HepG2 (cell line): ENCODE measurements around the gene TMEM45A. TPM values are rescaled to one million over a fixed set of nuclear protein-coding genes. Genes with fewer than 3 reads are reported as not detected.

Source experiments
- ARNTL ChIP-seq: sonication (generic); formaldehyde crosslinking; IDR thresholded peaks from 2 replicates; pipeline ENCODE4 v1.4.0; 2020; ENCODE audit warnings: mild to moderate bottlenecking, missing genetic modification reagents
- HDAC6 ChIP-seq: fragments of 200-600 bp; sonication (generic); IDR thresholded peaks from 2 replicates; pipeline ENCODE4 v1.7.0; 2017; ENCODE audit warnings: mild to moderate bottlenecking, antibody characterized with exemption, low read length, low read depth
- LCORL ChIP-seq, 2 experiments: fragments of 450-650 bp in 1 of 2; sonication (generic) in 1 of 2; formaldehyde crosslinking in 1 of 2; IDR thresholded peaks; 2 replicates each; pipeline versions ENCODE4 v1.5.0 to v1.6.1; 2017 to 2020; ENCODE audit warnings: antibody characterized with exemption in 1 of 2, missing genetic modification reagents in 1 of 2
- NFIB ChIP-seq: sonication (generic); formaldehyde crosslinking; IDR thresholded peaks from 2 replicates; pipeline ENCODE4 v1.9.0; 2021; ENCODE audit warnings: missing genetic modification reagents, mild to moderate bottlenecking, borderline replicate concordance
- POLR2A ChIP-seq, 2 experiments: IDR thresholded peaks; 2 replicates each; pipeline ENCODE4 v1.6.1; 2011; ENCODE audit warnings: low read depth in 2 of 2, low read length in 2 of 2, mild to moderate bottlenecking in 1 of 2, moderate library complexity in 1 of 2; ENCODE audit not compliant: insufficient read depth in 1 of 2
- SAFB2 ChIP-seq: sonication (generic); formaldehyde crosslinking; IDR thresholded peaks from 2 replicates; pipeline ENCODE4 v1.5.1; 2020; ENCODE audit warnings: missing genetic modification reagents, low read depth, mild to moderate bottlenecking, borderline replicate concordance
- SSRP1 ChIP-seq: IDR thresholded peaks from 2 replicates; pipeline ENCODE4 v1.6.1; 2016; ENCODE audit warnings: control low read depth
- ZFP1 ChIP-seq: IDR thresholded peaks from 2 replicates; pipeline ENCODE4 v1.6.1; 2016
- ZNF264 ChIP-seq: sonication (generic); formaldehyde crosslinking; IDR thresholded peaks from 2 replicates; pipeline ENCODE4 v1.4.0; 2020; ENCODE audit warnings: missing genetic modification reagents
- ZNF543 ChIP-seq: sonication (generic); formaldehyde crosslinking; IDR thresholded peaks from 2 replicates; pipeline ENCODE4 v1.4.0; 2020; ENCODE audit warnings: mild to moderate bottlenecking, missing genetic modification reagents
- polyA plus RNA-seq, 8 experiments: library from polyadenylated mRNA; depleted of rRNA in 3 of 8; stranded (reverse) in 7 of 8; unstranded in 1 of 8; fragments of >200 nt; fragmentation: Illumina TruSeq in 4 of 8; extraction: Trizol in 4 of 8; gene quantifications; 2 replicates each; pipeline versions ENCODE4 v1.2.1 to v1.2.3, GENCODE V29; 2011 to 2016; ENCODE audit warnings: low read depth in 4 of 8, missing spikeins in 1 of 8, mixed read lengths in 1 of 8; ENCODE audit not compliant: insufficient read depth in 1 of 8
- total RNA-seq, 5 experiments: library from RNA; depleted of rRNA; stranded (reverse); fragments of >200 nt; fragmentation: Illumina TruSeq; extraction: Trizol; gene quantifications; 2 replicates each; pipeline ENCODE4 v1.2.3, GENCODE V29; 2016; ENCODE audit warnings: low read depth in 1 of 5
- TF ChIP-seq, protein P1 (sequence below), 2 experiments: sonication (generic) in 1 of 2; formaldehyde crosslinking in 1 of 2; IDR thresholded peaks; 2 replicates each; pipeline versions ENCODE4 v1.4.0 to v1.6.1; 2018 to 2020; ENCODE audit warnings: missing genetic modification reagents in 2 of 2, borderline replicate concordance in 1 of 2, low read depth in 1 of 2, mild to moderate bottlenecking in 1 of 2, missing biosample characterization in 1 of 2
- TF ChIP-seq, protein P2 (sequence below): sonication (generic); formaldehyde crosslinking; IDR thresholded peaks from 2 replicates; pipeline ENCODE4 v1.4.0; 2020; ENCODE audit warnings: missing genetic modification reagents
- TF ChIP-seq, protein P3 (sequence below): sonication (generic); formaldehyde crosslinking; IDR thresholded peaks from 2 replicates; pipeline ENCODE4 v1.9.0; 2021; ENCODE audit warnings: missing genetic modification reagents, mild to moderate bottlenecking, borderline replicate concordance
- TF ChIP-seq, protein P4 (sequence below): IDR thresholded peaks from 2 replicates; pipeline ENCODE4 v1.6.1; 2016; ENCODE audit warnings: low read depth, borderline replicate concordance
- TF ChIP-seq, protein P5 (sequence below): IDR thresholded peaks from 2 replicates; pipeline ENCODE4 v1.6.1; 2012; ENCODE audit warnings: inconsistent platforms
- TF ChIP-seq, protein P6 (sequence below): sonication (generic); formaldehyde crosslinking; IDR thresholded peaks from 2 replicates; pipeline ENCODE4 v1.8.0; 2022; ENCODE audit warnings: low read depth, missing genetic modification reagents
- TF ChIP-seq, protein P7 (sequence below): sonication (generic); formaldehyde crosslinking; IDR thresholded peaks from 2 replicates; pipeline ENCODE4 v1.4.0; 2020; ENCODE audit warnings: missing genetic modification reagents

TMEM45A gene
- total and polyA plus RNA-seq, 2 of the 13 experiments (the other 11 are each of a cell fraction or from before 2014, with no cell fraction given): 14.8 to 38.5 TPM

DNA sequence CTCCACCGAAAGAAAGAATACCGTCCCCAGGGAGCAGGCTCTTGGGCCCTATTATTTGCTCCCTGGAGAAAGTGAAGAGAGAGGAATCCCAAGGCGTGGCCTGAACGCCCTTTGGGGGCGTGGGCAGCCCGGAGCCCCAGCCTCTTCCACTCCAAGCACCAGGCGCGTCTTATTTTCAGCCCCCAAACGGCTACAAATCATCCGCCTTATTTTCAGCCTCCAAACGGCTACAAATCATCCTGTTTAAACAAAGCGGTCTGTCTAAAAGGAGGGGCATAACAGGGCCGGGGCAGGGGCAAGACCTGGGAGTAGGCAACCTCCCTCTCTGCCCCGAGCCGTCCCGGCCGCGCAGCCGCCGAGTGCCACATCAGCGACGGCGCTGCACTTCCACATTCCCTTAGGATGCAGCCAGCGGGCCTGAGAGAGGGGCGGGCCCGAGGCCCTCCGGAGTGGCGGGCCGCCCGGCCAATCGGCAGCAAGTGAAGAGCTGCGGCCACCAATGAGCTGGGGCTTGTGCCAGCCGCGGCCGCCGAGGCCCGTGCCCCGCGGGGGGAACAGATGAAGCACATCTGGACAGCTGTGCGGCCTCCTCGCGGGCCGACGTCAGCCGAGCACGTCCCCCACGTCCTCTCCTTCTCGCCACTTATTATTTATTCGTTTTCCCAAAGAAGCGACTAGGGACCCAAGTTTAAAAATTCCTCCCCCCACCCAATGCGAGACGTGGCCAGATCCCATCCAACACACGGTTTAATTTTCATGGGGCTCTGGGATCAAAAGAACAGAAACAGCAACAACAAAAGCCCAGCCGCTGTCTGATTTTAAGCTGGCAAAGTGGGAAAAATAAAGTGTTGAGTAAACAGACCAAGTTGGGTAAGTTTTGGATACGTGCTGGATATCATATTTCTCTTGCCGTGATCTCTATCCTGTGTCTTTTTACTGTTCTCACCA, at the start of gene TMEM45A (continued):
- TF ChIP-seq, protein P1, sequence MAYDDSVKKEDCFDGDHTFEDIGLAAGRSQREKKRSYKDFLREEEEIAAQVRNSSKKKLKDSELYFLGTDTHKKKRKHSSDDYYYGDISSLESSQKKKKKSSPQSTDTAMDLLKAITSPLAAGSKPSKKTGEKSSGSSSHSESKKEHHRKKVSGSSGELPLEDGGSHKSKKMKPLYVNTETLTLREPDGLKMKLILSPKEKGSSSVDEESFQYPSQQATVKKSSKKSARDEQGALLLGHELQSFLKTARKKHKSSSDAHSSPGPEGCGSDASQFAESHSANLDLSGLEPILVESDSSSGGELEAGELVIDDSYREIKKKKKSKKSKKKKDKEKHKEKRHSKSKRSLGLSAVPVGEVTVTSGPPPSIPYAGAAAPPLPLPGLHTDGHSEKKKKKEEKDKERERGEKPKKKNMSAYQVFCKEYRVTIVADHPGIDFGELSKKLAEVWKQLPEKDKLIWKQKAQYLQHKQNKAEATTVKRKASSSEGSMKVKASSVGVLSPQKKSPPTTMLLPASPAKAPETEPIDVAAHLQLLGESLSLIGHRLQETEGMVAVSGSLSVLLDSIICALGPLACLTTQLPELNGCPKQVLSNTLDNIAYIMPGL (CRISPR knock-in tag; IDR thresholded peaks at IDR 0.05; ENCODE audit: borderline replicate concordance in 1 of 2, low read depth in 1 of 2): peak; percentile 73 to 83
- TF ChIP-seq ZNF543 (peak; percentile 61; the same call in 1 of the 2 replicates), ARNTL (CRISPR knock-in tag) (peak; percentile 69), NFIB (CRISPR knock-in tag) (no peak), SAFB2 (CRISPR knock-in tag) (no peak), ZNF264 (CRISPR knock-in tag) (peak; percentile 87), ZFP1 (no peak), SSRP1 (no peak), HDAC6 (no peak), POLR2A (IDR thresholded peaks at IDR 0.05; ENCODE audit: insufficient read depth in 1 of 2, low read depth in 2 of 2, low read length in 2 of 2) (peak; percentile 76 to 86), LCORL (IDR thresholded peaks at IDR 0.05) (no peak), LCORL (CRISPR knock-in tag; IDR thresholded peaks at IDR 0.05) (peak; percentile 72)
- TF ChIP-seq, protein P2, sequence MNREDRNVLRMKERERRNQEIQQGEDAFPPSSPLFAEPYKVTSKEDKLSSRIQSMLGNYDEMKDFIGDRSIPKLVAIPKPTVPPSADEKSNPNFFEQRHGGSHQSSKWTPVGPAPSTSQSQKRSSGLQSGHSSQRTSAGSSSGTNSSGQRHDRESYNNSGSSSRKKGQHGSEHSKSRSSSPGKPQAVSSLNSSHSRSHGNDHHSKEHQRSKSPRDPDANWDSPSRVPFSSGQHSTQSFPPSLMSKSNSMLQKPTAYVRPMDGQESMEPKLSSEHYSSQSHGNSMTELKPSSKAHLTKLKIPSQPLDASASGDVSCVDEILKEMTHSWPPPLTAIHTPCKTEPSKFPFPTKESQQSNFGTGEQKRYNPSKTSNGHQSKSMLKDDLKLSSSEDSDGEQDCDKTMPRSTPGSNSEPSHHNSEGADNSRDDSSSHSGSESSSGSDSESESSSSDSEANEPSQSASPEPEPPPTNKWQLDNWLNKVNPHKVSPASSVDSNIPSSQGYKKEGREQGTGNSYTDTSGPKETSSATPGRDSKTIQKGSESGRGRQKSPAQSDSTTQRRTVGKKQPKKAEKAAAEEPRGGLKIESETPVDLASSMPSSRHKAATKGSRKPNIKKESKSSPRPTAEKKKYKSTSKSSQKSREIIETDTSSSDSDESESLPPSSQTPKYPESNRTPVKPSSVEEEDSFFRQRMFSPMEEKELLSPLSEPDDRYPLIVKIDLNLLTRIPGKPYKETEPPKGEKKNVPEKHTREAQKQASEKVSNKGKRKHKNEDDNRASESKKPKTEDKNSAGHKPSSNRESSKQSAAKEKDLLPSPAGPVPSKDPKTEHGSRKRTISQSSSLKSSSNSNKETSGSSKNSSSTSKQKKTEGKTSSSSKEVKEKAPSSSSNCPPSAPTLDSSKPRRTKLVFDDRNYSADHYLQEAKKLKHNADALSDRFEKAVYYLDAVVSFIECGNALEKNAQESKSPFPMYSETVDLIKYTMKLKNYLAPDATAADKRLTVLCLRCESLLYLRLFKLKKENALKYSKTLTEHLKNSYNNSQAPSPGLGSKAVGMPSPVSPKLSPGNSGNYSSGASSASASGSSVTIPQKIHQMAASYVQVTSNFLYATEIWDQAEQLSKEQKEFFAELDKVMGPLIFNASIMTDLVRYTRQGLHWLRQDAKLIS (CRISPR knock-in tag): 0 out of 2 replicates have a peak, but pooled peaks have one; percentile 32
- TF ChIP-seq, protein P3, sequence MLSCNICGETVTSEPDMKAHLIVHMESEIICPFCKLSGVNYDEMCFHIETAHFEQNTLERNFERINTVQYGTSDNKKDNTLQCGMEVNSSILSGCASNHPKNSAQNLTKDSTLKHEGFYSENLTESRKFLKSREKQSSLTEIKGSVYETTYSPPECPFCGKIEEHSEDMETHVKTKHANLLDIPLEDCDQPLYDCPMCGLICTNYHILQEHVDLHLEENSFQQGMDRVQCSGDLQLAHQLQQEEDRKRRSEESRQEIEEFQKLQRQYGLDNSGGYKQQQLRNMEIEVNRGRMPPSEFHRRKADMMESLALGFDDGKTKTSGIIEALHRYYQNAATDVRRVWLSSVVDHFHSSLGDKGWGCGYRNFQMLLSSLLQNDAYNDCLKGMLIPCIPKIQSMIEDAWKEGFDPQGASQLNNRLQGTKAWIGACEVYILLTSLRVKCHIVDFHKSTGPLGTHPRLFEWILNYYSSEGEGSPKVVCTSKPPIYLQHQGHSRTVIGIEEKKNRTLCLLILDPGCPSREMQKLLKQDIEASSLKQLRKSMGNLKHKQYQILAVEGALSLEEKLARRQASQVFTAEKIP (CRISPR knock-in tag): no peak
- TF ChIP-seq, protein P4, sequence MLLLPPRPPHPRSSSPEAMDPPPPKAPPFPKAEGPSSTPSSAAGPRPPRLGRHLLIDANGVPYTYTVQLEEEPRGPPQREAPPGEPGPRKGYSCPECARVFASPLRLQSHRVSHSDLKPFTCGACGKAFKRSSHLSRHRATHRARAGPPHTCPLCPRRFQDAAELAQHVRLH (CRISPR knock-in tag): peak; percentile 82; the same call in 1 of the 2 replicates
- TF ChIP-seq, protein P5, sequence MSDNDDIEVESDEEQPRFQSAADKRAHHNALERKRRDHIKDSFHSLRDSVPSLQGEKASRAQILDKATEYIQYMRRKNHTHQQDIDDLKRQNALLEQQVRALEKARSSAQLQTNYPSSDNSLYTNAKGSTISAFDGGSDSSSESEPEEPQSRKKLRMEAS: peak; percentile 79
- TF ChIP-seq, protein P6, sequence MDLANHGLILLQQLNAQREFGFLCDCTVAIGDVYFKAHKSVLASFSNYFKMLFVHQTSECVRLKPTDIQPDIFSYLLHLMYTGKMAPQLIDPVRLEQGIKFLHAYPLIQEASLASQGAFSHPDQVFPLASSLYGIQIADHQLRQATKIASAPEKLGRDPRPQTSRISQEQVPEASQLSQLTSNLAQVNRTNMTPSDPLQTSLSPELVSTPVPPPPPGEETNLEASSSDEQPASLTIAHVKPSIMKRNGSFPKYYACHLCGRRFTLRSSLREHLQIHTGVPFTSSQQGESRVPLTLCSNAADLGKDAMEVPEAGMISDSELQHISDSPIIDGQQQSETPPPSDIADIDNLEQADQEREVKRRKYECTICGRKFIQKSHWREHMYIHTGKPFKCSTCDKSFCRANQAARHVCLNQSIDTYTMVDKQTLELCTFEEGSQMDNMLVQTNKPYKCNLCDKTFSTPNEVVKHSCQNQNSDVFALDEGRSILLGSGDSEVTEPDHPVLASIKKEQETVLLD (CRISPR knock-in tag): no peak
- TF ChIP-seq, protein P7, sequence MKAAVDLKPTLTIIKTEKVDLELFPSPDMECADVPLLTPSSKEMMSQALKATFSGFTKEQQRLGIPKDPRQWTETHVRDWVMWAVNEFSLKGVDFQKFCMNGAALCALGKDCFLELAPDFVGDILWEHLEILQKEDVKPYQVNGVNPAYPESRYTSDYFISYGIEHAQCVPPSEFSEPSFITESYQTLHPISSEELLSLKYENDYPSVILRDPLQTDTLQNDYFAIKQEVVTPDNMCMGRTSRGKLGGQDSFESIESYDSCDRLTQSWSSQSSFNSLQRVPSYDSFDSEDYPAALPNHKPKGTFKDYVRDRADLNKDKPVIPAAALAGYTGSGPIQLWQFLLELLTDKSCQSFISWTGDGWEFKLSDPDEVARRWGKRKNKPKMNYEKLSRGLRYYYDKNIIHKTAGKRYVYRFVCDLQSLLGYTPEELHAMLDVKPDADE (CRISPR knock-in tag): 0 out of 2 replicates have a peak, but pooled peaks have one; percentile 48
